Measurements from ENCODE around the gene ANTXRL. TPM values are rescaled to one million over a fixed set of nuclear protein-coding genes. Genes with fewer than 3 reads are reported as not detected.
A peak's percentile ranks its signal among the peaks of the same experiment; 100 is the strongest.
"Not testable (repeated sequence)": the region's sequence is repeated elsewhere in the genome, so short reads cannot be mapped to it uniquely, and the experiment has no call there.

ANTXRL gene
- polyA plus RNA-seq (ENCODE audit: low read depth in 6 of 6) = not detected

DNA sequence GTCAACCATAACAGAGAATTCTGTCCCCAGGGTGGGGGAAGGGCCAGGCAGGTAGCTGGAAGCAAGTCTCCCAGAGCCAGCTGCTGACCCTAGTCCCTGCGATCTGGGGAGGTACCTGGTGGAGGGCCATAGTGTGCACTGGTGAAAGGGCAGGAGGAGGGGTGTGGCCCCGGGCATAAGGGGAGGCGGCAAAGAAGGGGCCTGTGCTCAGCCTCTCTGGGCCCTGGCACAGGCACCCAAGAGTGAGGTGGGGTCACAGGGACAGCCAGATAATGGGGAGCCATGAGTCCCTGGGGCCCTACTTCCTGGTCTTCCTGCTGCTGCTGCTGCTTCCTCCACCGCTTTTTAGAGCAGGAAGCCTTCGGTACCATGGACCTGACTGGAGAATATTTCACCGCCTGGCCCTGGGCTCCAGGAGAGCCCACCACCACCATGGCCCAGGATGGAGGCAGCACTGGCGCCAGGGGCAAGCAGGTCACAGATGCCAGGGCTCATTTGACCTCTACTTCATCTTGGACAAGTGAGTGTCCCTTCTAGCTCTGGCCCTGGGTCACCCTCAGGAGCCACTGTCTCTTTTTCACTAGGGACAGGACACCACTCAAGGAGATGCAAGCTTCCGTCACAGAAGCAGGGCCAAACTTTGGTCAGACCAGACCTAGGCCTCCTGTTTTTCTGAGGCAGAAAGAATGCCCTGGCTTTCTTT is at the start of gene ANTXRL:
TSS of gene ANTXRL (plus strand) at position 7 of the 703 bp plus-strand sequence. CDS start at position 273, 266 bp downstream.
- H3K27ac Mint-ChIP-seq = peak within 1 kb of the TSS in 1 of 6 donors; percentile 77
- no peak for ATAC-seq (ENCODE audit: low read depth in 2 of 2)
- peaks cover 0 to 1% (median 0%) of the 10 kb centered on the region in 7 donors for H3K9me3 Mint-ChIP-seq
- no peak for DNase-seq
- no peaks in the 10 kb centered on the region for H3K36me3 Mint-ChIP-seq
- peaks cover 13 to 22% (median 22%) of the 10 kb centered on the region in 3 donors for H3K27me3 Mint-ChIP-seq
- peak within 1 kb of the TSS in 3 of 8 donors; percentile 22 to 58 (median 25) for H3K4me3 Mint-ChIP-seq
- H3K4me1 Mint-ChIP-seq = peaks cover 18 to 30% (median 18%) of the 10 kb centered on the region in 3 donors

DNA sequence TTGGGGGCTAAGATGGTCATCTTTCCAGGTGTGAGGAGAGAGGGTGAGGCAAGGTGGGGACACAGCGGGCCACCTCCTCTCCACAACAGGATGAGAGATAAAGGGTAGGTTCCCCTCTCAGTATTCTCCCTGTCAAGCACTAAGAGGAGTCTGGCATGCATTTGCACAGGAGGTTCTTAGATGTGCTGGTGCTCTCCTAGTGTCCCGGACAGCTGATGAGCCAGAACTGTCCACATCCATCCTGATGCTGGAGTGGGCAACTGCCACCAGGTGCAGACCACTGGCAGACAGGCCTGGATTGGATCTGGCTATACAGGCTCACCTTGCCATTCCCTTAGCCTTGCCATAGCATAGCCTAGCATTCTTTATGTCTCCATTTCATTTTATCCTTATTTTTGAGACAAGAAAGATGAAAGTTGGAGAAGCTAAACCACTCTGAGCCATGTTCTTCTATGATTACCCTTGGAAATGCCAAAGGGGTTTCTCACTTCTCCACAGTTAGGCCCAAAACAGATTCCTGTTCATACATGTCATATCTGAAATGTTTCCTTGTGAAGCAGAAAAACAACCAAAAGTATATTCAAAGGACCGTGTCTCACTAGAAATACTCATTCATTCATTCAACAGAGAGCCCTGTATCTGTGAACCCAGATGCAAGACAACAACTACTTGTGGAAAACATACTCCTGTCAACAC is 48.8 kb upstream of the ANTXRL start:
- H3K27me3 Mint-ChIP-seq = peaks cover 0 to 10% (median 0%) of the 10 kb centered on the region in 3 donors
- DNase-seq = no peak
- no peak overlapping the region for H3K27ac Mint-ChIP-seq
- H3K4me1 Mint-ChIP-seq = peaks cover 3 to 7% (median 4%) of the 10 kb centered on the region in 3 donors
- H3K4me3 Mint-ChIP-seq = peak overlapping the region in 1 of 8 donors; percentile 2
- ATAC-seq (ENCODE audit: low read depth in 2 of 2) = no peak
- H3K9me3 Mint-ChIP-seq = peaks cover 8 to 22% (median 17%) of the 10 kb centered on the region in 7 donors
- H3K36me3 Mint-ChIP-seq = peaks cover 10 to 31% of the 10 kb centered on the region in 2 donors

DNA sequence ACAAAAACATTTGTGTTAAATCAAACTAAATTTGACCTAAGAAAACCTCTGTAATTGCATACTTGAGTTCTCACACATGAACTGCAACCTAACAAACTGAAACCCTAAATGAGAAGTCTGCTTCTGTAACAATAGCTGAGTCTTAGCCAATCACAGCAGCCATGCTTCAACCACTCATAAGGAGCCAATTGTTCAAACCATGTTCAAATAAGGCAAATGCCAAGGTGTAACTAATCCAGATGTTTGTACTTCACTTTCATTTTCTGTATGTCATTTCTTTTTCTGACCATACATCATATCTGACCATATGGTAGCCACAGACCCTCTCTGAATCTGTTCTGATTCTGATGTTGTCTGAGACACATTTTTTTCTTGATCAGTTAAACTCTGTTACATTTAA is 47.5 kb upstream of the ANTXRL start:
- H3K4me3 Mint-ChIP-seq = no peak overlapping the region
- H3K9me3 Mint-ChIP-seq = peaks cover 8 to 28% (median 20%) of the 10 kb centered on the region in 7 donors
- DNase-seq (no peak), ATAC-seq (ENCODE audit: low read depth in 2 of 2) (no peak)
- no peak overlapping the region for H3K27ac Mint-ChIP-seq
- H3K27me3 Mint-ChIP-seq = peaks cover 0 to 10% (median 0%) of the 10 kb centered on the region in 3 donors
- peaks cover 0 to 4% (median 3%) of the 10 kb centered on the region in 3 donors for H3K4me1 Mint-ChIP-seq
- H3K36me3 Mint-ChIP-seq = peaks cover 21 to 40% of the 10 kb centered on the region in 2 donors

DNA sequence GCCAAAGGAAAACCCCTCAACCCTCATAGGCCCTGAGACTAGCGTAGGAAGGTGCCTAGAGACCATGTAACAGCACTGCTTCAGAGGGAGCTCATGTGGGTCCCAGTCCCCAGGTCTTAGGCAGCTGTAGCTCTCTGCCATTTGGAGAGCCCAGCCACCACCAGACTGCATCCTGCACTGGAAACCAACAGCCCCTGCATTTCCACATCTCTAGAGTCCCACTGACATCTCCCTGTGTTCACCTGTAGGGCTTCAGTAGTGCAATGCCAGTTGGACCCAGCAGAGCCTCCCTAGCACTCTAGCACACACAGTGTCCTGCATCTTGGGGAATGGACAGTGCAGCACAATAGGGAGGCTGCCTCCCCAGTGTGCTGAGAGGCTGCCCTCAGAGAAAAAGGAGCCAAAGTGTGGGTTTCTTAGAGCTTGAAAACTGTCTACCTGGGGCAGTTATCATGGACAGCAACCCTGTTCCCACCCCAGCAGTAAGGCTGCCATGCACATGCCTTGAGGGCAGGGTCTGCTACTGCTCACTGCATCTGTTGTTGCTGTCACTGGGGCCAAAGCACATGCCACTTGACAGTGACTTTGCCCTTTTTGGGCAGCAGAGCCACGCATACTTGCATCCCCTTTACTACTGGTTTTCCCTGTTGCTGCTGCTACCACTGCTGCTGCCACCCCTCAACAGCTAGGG is 46.7 kb upstream of the ANTXRL start:
- Mint-ChIP-seq H3K9me3 (peaks cover 8 to 28% (median 20%) of the 10 kb centered on the region in 7 donors), H3K27ac (no peak overlapping the region), H3K4me1 (peaks cover 0 to 4% (median 3%) of the 10 kb centered on the region in 3 donors), H3K27me3 (peaks cover 0 to 10% (median 0%) of the 10 kb centered on the region in 3 donors), H3K4me3 (no peak overlapping the region), H3K36me3 (peaks cover 23 to 40% of the 10 kb centered on the region in 2 donors)
- no peak for DNase-seq
- ATAC-seq (ENCODE audit: low read depth in 2 of 2) = no peak

DNA sequence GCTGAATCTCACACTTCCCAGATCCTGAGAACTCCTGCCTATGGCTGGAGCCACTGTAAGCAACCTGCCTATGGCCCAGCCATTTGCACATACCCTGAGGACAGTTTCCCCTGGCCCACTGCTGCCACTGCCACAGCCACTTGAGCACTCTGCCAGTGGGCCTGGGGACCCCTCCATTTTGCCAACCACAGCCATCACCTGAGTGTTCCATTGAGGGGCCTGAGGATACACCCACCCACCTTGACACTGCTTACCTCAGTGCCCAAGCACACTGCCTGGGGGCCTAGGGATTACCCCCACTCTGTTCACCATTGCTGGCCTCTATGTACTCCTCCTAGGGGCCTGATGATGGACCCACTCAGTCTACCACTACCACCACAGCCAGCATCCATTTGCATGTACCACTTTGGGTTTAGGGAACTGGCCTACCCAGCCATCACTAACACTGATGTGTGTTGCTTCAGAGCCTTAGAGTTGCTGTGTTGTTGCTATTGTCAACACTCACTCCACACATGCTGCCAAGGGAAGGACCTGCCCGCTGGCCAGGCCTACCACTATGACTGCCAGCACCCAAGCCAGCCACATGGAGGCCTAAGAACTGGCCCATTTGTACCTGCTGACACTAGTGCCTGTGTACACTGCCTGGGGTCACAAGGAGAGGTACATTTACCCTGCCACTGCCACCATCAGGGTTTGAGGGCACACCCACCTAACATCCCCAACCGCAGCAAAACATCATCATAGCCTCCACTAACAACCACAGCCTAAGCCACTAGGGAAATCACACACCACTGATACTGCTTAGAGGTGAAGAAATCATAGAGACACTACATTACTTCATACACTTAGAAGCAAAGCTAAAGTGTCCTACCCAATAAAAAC is 45.9 kb upstream of the ANTXRL start:
- no peak for DNase-seq

DNA sequence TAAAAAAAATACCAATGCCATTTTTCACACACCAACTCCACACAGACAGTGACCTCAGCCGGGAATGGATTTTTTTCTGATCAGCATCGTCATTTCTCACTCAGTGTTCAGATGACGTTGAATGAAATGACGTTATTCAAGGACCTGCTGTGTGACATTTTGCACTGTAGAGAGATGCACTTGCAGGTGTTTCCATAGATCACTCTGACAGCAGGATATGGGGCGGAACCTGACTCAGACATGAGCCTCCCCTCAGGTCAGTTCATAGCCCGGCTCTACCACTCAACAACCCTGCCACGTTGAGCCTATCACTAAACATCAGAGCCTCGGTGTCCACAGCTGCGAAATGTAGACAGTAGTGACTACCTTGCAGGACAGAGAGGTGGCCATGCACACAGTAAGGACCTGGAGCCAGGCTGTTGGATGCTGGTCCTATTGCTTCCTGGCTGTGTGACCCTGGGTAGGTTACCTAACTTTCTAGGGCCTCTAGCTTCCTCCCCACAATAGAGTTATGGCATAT is 41.4 kb upstream of the ANTXRL start:
- H3K9me3 Mint-ChIP-seq = peaks cover 8 to 28% (median 20%) of the 10 kb centered on the region in 7 donors
- ATAC-seq (ENCODE audit: low read depth in 2 of 2) = no peak
- no peak overlapping the region for H3K4me3 Mint-ChIP-seq
- DNase-seq = no peak
- peaks cover 23 to 28% of the 10 kb centered on the region in 2 donors for H3K36me3 Mint-ChIP-seq
- no peaks in the 10 kb centered on the region for H3K27me3 Mint-ChIP-seq
- H3K27ac Mint-ChIP-seq = no peak overlapping the region
- H3K4me1 Mint-ChIP-seq = peaks cover 0 to 4% (median 0%) of the 10 kb centered on the region in 3 donors

More for the DNA sequence above, 45.9 kb upstream of the ANTXRL start:
- Mint-ChIP-seq H3K4me1 (peaks cover 0 to 4% (median 3%) of the 10 kb centered on the region in 3 donors), H3K36me3 (peaks cover 23 to 40% of the 10 kb centered on the region in 2 donors), H3K27me3 (peaks cover 0 to 10% (median 0%) of the 10 kb centered on the region in 3 donors), H3K27ac (peak overlapping the region in 2 of 6 donors; percentile 41 to 56), H3K4me3 (no peak overlapping the region), H3K9me3 (peaks cover 8 to 28% (median 20%) of the 10 kb centered on the region in 7 donors)
- no peak for ATAC-seq (ENCODE audit: low read depth in 2 of 2)

DNA sequence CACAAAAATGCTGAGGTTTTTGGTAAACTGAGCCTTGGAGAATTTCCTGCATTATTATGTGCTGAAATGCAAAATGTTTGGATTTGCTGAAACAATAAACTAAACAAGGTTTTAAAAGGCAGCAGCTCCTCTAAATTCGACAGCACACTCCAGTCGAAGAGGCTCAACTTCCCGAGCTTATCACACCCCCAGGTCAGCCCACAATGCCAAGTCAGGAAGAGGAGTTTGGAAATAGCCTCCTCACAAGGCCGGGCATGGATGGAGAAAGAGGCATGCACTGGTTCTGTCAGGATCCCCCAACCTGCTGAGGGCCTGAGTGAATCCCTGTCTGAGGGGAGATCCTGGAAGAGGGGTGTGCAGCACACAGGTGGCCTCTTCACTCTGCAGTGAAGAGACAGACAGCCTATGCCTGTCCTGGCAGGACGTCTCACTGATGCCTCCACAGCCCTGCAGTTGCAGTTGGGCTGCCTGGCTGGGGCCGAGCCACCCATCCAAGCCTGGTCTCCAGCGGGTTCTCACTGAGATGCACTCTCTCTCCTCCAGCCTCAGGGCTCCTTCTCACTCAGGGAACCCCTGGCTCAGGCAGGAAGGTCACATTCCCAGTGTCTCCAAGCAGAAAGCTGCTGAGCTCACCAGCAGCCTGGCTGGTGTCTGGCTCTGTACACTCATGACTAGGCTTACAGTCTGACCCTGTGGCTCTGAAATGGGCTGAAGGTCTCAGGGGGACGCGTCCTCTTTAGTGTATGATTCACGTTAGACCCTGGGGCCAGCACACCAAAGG is 40.2 kb upstream of the ANTXRL start:
- not testable (repeated sequence) for ATAC-seq (ENCODE audit: low read depth in 2 of 2); H3K4me1 Mint-ChIP-seq; H3K4me3 Mint-ChIP-seq; H3K27ac Mint-ChIP-seq; DNase-seq; H3K27me3 Mint-ChIP-seq
- Mint-ChIP-seq H3K36me3 (peaks cover 20 to 23% of the 10 kb centered on the region in 2 donors), H3K9me3 (peaks cover 3 to 21% (median 15%) of the 10 kb centered on the region in 7 donors)

DNA sequence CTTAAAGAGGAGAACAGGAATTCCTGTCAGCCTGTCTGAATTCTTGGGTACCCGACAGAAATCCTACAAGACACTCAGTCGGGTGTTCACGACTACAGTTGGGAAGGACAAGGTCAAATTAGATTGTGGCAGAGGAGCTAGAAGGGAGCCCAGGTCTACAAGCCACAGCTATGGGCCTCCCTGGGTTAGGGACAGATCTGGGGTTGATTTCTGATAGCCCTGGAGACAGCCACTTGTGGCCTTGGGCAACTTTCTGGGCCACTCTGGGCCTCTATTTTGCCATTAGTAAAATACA is 39.7 kb upstream of the ANTXRL start:
- Mint-ChIP-seq H3K36me3 (peaks cover 17 to 21% of the 10 kb centered on the region in 2 donors), H3K27ac (no peak overlapping the region), H3K27me3 (no peaks in the 10 kb centered on the region), H3K9me3 (peaks cover 3 to 15% (median 11%) of the 10 kb centered on the region in 7 donors), H3K4me3 (no peak overlapping the region), H3K4me1 (no peaks in the 10 kb centered on the region)
- ATAC-seq (ENCODE audit: low read depth in 2 of 2) (no peak), DNase-seq (no peak)

DNA sequence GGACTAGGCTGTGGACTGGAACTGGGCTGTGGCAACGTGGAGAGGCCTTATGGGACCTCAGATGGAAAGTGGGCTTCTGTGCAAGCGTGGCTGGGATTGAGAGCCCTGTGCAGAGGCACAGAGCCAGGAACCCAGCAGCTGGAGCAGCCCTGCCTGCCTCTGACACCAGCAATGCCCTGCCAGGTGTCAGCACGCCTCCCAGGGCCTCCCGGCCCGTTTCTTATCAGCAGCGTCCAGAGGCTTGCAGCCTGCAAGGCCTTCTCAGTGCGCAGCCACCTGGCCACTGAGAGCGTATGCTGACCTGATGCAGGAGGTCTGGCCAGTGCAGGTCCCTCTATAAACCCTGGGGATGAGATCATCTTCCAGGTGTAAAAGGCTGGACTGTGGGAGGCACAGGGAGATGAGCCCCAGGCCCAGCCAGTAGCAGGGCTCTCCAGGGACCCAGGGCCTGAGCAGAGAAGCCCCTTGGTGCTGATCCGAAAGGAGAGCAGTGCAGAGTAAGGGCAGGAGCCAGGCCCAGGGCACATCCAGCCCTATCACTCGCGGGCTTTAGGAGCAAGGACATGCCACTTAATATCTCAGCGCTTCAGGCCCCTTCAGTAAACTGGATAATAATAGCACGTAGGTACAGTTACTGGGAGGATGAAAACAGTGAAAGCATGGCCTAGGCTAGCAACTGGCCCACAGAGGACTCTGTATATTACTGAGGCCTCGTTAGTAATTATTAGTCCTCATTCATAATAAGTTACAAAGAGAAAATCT is 38.8 kb upstream of the ANTXRL start:
- Mint-ChIP-seq H3K4me3 (no peak overlapping the region), H3K36me3 (peaks cover 9 to 12% of the 10 kb centered on the region in 2 donors), H3K27me3 (no peaks in the 10 kb centered on the region), H3K4me1 (no peaks in the 10 kb centered on the region), H3K9me3 (peaks cover 0 to 7% (median 2%) of the 10 kb centered on the region in 7 donors), H3K27ac (peak overlapping the region in 2 of 6 donors; percentile 21 to 80)
- no peak for ATAC-seq (ENCODE audit: low read depth in 2 of 2)
- DNase-seq = no peak

DNA sequence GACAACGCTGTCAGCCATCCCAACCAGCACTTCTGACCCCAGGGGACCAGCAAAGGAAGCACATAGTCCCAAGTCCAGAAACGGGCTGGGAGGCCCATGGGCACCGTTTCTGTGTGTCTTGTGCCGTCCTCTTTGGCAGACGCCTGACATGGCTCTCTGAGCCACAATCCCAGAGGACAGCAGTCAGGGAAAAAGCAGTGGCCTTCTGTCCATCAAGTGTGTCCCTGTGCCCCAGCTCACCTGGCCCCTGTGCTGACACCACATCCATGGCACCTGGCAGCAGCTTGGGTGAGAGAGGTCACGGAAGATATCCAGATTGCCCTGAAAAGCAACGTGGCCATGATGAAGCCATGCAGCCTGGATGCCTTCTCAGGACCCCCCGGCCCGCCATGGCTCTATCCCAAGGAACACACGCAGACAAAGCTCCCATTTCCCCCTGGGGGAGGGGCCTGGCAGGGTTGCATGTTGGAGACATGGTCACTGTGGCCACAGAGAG is 38.1 kb upstream of the ANTXRL start:
- Mint-ChIP-seq H3K27me3 (no peaks in the 10 kb centered on the region), H3K9me3 (peaks cover 0 to under 1% (median 0%) of the 10 kb centered on the region in 7 donors), H3K27ac (peak overlapping the region in 1 of 6 donors; percentile 4), H3K4me3 (no peak overlapping the region), H3K4me1 (no peaks in the 10 kb centered on the region), H3K36me3 (peaks cover 5 to 7% of the 10 kb centered on the region in 2 donors)
- ATAC-seq (ENCODE audit: low read depth in 2 of 2) (no peak), DNase-seq (no peak)

DNA sequence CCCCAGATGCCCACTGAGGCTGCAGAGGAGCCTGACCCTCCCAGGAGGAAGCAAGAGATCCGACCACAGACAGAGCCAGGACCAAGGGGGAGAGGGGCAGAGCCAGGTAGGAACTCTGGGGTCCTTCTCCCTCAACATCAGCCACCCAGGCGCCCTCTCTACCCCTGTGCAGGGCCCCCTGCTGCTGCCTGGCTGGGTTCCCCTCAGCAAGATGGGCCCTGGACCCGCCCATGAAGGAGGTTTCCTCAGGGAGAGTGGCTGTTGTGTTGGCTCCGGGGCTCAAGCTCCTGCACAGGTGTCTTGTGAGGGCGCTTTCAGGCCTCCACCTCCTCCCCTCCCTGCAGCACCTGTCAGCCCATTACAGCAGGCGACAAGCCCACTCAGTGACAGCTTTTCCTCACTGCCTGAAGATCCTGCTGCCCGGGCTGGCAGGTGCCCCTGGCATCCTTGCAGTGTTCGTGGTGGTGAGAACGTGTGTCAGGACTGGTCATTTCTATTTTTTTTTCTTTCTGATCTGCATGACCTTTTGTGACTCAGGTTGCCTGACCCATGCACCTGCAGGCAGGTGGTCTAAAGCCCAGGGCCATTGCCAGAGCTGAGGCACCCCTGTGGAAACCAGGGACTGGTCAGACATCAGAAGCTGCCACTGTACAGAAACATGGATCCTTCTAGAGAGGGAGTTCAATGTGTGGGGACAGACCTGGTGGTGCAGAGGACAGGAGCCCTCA is 37.0 kb upstream of the ANTXRL start:
- H3K27ac Mint-ChIP-seq; H3K27me3 Mint-ChIP-seq; DNase-seq; H3K36me3 Mint-ChIP-seq; H3K4me1 Mint-ChIP-seq; H3K4me3 Mint-ChIP-seq; ATAC-seq (ENCODE audit: low read depth in 2 of 2); H3K9me3 Mint-ChIP-seq: not testable (repeated sequence)

All from naive B cell (primary cell).